Measurements from ENCODE around the gene LZTS2. TPM values are rescaled to one million over a fixed set of nuclear protein-coding genes. Genes with fewer than 3 reads are reported as not detected.

LZTS2 gene
- total RNA-seq, 1 donor from 2014 or later, result 52.2 TPM

DNA sequence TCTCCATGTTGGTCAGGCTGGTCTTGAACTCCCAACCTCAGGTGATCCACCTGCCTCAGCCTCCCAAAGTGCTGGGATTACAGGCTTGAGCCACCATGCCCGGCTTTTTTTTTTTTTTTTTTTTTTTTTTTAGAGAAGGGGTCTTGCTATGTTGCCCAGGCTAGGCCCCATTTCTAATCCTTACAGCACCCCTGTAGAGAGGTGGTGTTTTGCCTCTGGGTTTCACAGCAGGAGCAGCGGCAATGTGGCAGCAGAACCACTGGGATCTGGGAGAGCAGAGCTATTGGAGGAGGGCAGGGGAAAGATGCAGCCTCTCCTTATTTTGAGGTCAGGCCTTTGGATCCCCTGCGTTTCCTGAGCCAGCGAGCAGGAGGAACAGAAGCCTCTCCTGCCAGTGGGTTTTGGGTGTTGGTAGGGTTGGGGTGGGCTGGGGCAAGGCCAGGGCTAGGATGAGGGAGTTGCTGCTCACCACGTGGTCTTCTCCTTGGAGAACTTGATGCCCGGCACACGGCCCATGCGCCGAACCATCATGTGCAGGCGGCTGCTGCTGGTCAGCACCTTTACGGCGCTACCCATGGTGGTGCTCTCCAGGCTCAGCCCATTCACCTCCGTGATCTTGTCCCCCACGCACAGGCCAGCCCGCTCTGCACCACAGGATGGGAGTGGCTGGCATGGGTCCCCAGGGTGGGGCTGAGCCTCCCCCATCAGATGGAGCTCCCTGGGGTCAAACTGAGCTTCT lies 23.5 kb downstream of the LZTS2 start:
- TF ChIP-seq, protein P1, sequence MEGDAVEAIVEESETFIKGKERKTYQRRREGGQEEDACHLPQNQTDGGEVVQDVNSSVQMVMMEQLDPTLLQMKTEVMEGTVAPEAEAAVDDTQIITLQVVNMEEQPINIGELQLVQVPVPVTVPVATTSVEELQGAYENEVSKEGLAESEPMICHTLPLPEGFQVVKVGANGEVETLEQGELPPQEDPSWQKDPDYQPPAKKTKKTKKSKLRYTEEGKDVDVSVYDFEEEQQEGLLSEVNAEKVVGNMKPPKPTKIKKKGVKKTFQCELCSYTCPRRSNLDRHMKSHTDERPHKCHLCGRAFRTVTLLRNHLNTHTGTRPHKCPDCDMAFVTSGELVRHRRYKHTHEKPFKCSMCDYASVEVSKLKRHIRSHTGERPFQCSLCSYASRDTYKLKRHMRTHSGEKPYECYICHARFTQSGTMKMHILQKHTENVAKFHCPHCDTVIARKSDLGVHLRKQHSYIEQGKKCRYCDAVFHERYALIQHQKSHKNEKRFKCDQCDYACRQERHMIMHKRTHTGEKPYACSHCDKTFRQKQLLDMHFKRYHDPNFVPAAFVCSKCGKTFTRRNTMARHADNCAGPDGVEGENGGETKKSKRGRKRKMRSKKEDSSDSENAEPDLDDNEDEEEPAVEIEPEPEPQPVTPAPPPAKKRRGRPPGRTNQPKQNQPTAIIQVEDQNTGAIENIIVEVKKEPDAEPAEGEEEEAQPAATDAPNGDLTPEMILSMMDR (IDR thresholded peaks at IDR 0.05; ENCODE audit: unreplicated experiment), result no peak
- no peak overlapping the region for H3K27ac Mint-ChIP-seq (ENCODE audit: unreplicated experiment)

DNA sequence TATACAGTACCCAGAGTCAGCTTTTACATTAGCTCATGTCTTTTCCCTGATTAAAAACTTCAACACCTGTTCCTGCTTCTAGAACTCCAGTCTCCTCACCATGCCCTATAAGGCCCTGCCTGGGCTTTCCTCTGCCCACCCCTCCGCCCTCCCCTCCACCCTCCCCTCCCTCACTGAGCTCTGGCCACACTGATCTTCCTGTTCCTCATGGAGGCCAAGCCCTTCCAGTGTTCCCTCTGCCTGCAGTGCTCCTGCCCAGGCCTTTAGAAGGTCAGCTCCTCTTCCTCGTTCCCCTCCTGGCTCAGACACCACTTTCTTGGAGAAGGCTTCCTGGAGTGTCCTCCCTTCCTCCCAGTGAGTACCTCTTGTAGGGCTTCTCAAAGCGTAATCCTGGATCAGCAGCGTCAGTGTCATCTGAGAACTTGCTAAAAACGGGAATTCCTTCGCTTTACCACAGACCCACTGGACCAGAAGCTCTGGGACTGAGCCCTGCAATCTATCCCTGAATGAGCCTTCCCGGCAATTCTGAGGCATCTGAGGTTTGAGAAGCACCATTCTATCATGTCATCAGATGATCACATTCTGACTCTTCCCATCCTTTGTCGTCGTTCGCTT lies 27.6 kb downstream of the LZTS2 start:
- no peak overlapping the region for H3K27ac Mint-ChIP-seq (ENCODE audit: unreplicated experiment)
- H3K36me3 Mint-ChIP-seq (ENCODE audit: low read depth, unreplicated experiment), result no peaks in the 10 kb centered on the region
- peaks cover 13% of the 10 kb centered on the region for H3K4me1 Mint-ChIP-seq (ENCODE audit: unreplicated experiment)
- H3K27me3 Mint-ChIP-seq (ENCODE audit: unreplicated experiment), result peaks cover 16% of the 10 kb centered on the region
- no peak for DNase-seq (ENCODE audit: low spot score)
- TF ChIP-seq, protein P1 (IDR thresholded peaks at IDR 0.05; ENCODE audit: unreplicated experiment), result no peak
- H3K9me3 Mint-ChIP-seq (ENCODE audit: unreplicated experiment), result no peaks in the 10 kb centered on the region
- H3K4me3 Mint-ChIP-seq (ENCODE audit: unreplicated experiment), result no peak overlapping the region

More for the DNA sequence above, 23.5 kb downstream of the LZTS2 start:
- Mint-ChIP-seq H3K4me3 (ENCODE audit: unreplicated experiment) (no peak overlapping the region), H3K27me3 (ENCODE audit: unreplicated experiment) (peaks cover 14% of the 10 kb centered on the region), H3K4me1 (ENCODE audit: unreplicated experiment) (peaks cover 5% of the 10 kb centered on the region), H3K9me3 (ENCODE audit: unreplicated experiment) (no peaks in the 10 kb centered on the region), H3K36me3 (ENCODE audit: low read depth, unreplicated experiment) (no peaks in the 10 kb centered on the region)
- DNase-seq (ENCODE audit: low spot score), result no peak

DNA sequence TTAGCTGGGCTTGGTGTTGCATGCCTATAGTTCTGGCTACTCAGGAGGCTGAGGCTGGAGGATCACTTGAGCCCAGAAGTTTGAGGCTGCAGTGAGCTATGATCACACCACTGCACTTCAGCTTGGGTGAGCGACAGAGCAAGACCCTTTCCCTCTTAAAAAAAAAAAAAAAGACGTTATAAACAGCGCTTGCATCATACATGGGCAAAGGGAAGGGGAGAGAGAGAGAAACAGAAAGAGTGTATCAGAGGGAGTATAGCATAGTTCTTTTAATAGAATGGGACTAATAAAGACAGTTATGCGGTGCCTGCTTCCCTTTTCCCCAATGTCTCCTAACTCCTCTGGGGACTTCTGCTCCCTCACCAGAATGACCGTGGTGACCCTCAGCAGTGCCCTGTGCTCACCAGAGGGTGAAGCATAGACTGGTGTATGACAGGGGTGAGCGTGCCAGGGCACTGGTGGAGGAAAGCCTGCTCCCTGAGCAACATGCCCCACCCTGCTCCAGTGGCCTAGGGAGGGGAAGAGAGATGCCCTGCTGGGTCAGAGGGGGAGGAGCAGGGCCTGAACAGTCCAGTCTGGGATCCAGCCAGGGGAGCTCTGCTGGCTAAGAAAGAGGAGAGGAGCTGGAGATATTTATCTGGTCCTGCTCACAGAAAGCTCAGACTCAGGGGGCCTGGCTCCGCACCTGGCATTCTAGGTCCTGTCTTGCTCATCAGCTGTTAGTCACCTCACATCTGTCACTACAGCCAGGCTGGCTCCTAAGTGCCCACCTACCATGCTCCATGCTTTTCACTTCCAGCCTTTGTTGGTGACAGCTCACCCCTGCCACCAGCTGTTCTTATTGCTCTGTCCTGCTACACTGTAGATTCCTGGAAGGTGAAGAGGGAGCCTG lies 29.1 kb downstream of the LZTS2 start:
- H3K27ac Mint-ChIP-seq (ENCODE audit: unreplicated experiment), result no peak overlapping the region
- DNase-seq (ENCODE audit: low spot score), result no peak
- peaks cover 19% of the 10 kb centered on the region for H3K27me3 Mint-ChIP-seq (ENCODE audit: unreplicated experiment)
- peaks cover 25% of the 10 kb centered on the region for H3K4me1 Mint-ChIP-seq (ENCODE audit: unreplicated experiment)
- no peaks in the 10 kb centered on the region for H3K9me3 Mint-ChIP-seq (ENCODE audit: unreplicated experiment)
- no peak overlapping the region for H3K4me3 Mint-ChIP-seq (ENCODE audit: unreplicated experiment)
- H3K36me3 Mint-ChIP-seq (ENCODE audit: low read depth, unreplicated experiment), result no peaks in the 10 kb centered on the region
- TF ChIP-seq, protein P1 (IDR thresholded peaks at IDR 0.05; ENCODE audit: unreplicated experiment), result no peak

DNA sequence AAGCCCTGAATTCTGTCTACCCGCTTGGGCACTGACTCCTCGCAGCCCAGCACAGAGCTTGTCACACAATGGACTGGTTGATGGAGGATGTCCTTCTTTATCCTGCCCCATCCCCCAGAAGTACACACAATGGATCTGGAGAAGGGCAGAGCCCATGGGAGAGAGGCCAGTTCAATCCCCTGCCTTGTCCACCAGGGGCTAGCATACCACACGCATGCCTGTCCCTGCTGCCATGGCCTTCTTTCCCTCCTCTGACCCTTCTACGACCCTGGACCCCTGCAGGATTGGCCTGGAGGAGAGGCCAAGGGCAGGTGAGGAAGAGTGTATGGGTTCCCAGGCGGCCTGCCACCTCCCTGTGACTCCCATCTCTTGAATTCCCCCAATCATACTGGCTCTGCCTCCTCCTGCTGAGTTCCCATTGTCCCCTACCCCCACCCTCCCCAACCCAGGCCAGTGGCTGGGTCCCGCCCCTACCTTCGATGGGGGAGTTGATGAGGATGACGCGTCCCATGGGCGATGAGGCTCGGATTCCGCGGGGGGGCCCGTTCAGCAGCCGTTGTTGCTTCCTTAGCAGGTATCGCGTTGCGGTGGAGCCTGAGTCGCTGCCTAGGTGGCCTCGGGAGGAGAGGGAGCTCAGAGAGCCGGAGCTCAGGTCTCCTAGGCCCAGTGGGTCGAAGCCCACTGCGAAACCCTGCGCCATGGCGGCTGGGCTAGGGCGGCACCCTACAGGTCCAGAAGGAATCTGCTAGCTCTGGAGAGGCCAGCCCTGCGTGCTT lies 30.1 kb downstream of the LZTS2 start:
- H3K9me3 Mint-ChIP-seq (ENCODE audit: unreplicated experiment), result no peaks in the 10 kb centered on the region
- H3K27me3 Mint-ChIP-seq (ENCODE audit: unreplicated experiment), result peaks cover 19% of the 10 kb centered on the region
- H3K4me1 Mint-ChIP-seq (ENCODE audit: unreplicated experiment), result peaks cover 25% of the 10 kb centered on the region
- no peak overlapping the region for H3K4me3 Mint-ChIP-seq (ENCODE audit: unreplicated experiment)
- no peak overlapping the region for H3K27ac Mint-ChIP-seq (ENCODE audit: unreplicated experiment)
- H3K36me3 Mint-ChIP-seq (ENCODE audit: low read depth, unreplicated experiment), result no peaks in the 10 kb centered on the region
- TF ChIP-seq, protein P1 (IDR thresholded peaks at IDR 0.05; ENCODE audit: unreplicated experiment), result no peak
- DNase-seq (ENCODE audit: low spot score), result peak; percentile 44
